ENCODE results near the gene TDG. TPM values are rescaled to one million over a fixed set of nuclear protein-coding genes. Genes with fewer than 3 reads are reported as not detected.
"Not testable (repeated sequence)": the region's sequence is repeated elsewhere in the genome, so short reads cannot be mapped to it uniquely, and the experiment has no call there.

TDG gene
- total RNA-seq, 1 donor, result 44.9 TPM

GRCh38 chr12:104024348-104024747 is 58.7 kb downstream of the TDG start:
- Histone ChIP-seq H3K9me3 (ENCODE audit: low read depth, low read length) (no peaks in the 10 kb centered on the region), H3K4me3 (ENCODE audit: low read length) (no peak overlapping the region), H3K4me1 (ENCODE audit: insufficient read depth, low read length) (no peaks in the 10 kb centered on the region), H3K27me3 (ENCODE audit: insufficient read depth, low read length) (peaks cover 3% of the 10 kb centered on the region)

- H3K4me1 ChIP-seq (ENCODE audit: insufficient read depth, low read length), result no peaks in the 10 kb centered on the region
- peaks cover 3% of the 10 kb centered on the region for H3K27me3 ChIP-seq (ENCODE audit: insufficient read depth, low read length)
- H3K9me3 ChIP-seq (ENCODE audit: low read depth, low read length), result no peaks in the 10 kb centered on the region
- no peak overlapping the region for H3K4me3 ChIP-seq (ENCODE audit: low read length)
These were observed 60.1 kb downstream of the TDG start for GRCh38 chr12:104025771-104026170.

GRCh38 chr12:104026841-104027599 is 61.3 kb downstream of the TDG start:
- Histone ChIP-seq H3K4me1 (ENCODE audit: insufficient read depth, low read length) (no peaks in the 10 kb centered on the region), H3K4me3 (ENCODE audit: low read length) (no peak overlapping the region), H3K27me3 (ENCODE audit: insufficient read depth, low read length) (peaks cover 3% of the 10 kb centered on the region), H3K9me3 (ENCODE audit: low read depth, low read length) (no peaks in the 10 kb centered on the region)

- H3K9me3 ChIP-seq (ENCODE audit: low read depth, low read length); H3K4me1 ChIP-seq (ENCODE audit: insufficient read depth, low read length); H3K27me3 ChIP-seq (ENCODE audit: insufficient read depth, low read length); H3K4me3 ChIP-seq (ENCODE audit: low read length): not testable (repeated sequence)
These were observed 64.9 kb downstream of the TDG start for GRCh38 chr12:104030596-104030995.

GRCh38 chr12:104036143-104036542 is 70.5 kb downstream of the TDG start:
- H3K27me3 ChIP-seq (ENCODE audit: insufficient read depth, low read length); H3K9me3 ChIP-seq (ENCODE audit: low read depth, low read length); H3K4me1 ChIP-seq (ENCODE audit: insufficient read depth, low read length); H3K4me3 ChIP-seq (ENCODE audit: low read length): not testable (repeated sequence)

Other genes starting within 250 kb of the TDG start
- 1.9 TPM for gene NT5DC3, start 124.6 kb upstream of the TDG start, total RNA-seq
- 412 TPM for gene HSP90B1, start 35.5 kb upstream of the TDG start, total RNA-seq
- not detected for gene GLT8D2, start 84.3 kb downstream of the TDG start, total RNA-seq
- 23.4 TPM for gene HCFC2, start 98.7 kb downstream of the TDG start, total RNA-seq
- gene NFYB, start 172.3 kb downstream of the TDG start, total RNA-seq, result 14.1 TPM
- 69.9 TPM for gene TXNRD1, start 249.9 kb downstream of the TDG start, total RNA-seq